ENCODE measurements around the gene CNRIP1. TPM values are rescaled to one million over a fixed set of nuclear protein-coding genes. Genes with fewer than 3 reads are reported as not detected.
A peak's percentile ranks its signal among the peaks of the same experiment; 100 is the strongest.

Gene CNRIP1
- total RNA-seq, 6 experiments from 2014 or later: 33.6 to 53.8 (median 47.2) TPM

GRCh38 chr2:68258851-68259250 lies 60.9 kb downstream of the CNRIP1 start:
- Mint-ChIP-seq H3K4me1 (ENCODE audit: low read depth) (peaks cover 42% of the 10 kb centered on the region), H3K4me3 (peak overlapping the region; percentile 64), H3K27ac (peak overlapping the region; percentile 70), H3K27me3 (ENCODE audit: insufficient read depth) (peaks cover 2% of the 10 kb centered on the region; the same call in 1 of the 2 replicates), H3K36me3 (ENCODE audit: low read depth) (no peaks in the 10 kb centered on the region), H3K9me3 (no peaks in the 10 kb centered on the region)
- no peak for DNase-seq
- TF ChIP-seq, protein P1, sequence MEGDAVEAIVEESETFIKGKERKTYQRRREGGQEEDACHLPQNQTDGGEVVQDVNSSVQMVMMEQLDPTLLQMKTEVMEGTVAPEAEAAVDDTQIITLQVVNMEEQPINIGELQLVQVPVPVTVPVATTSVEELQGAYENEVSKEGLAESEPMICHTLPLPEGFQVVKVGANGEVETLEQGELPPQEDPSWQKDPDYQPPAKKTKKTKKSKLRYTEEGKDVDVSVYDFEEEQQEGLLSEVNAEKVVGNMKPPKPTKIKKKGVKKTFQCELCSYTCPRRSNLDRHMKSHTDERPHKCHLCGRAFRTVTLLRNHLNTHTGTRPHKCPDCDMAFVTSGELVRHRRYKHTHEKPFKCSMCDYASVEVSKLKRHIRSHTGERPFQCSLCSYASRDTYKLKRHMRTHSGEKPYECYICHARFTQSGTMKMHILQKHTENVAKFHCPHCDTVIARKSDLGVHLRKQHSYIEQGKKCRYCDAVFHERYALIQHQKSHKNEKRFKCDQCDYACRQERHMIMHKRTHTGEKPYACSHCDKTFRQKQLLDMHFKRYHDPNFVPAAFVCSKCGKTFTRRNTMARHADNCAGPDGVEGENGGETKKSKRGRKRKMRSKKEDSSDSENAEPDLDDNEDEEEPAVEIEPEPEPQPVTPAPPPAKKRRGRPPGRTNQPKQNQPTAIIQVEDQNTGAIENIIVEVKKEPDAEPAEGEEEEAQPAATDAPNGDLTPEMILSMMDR (IDR thresholded peaks at IDR 0.05): no peak

GRCh38 chr2:68256093-68256450 lies 63.7 kb downstream of the CNRIP1 start:
- Mint-ChIP-seq H3K27ac (peak overlapping the region; percentile 80), H3K4me3 (no peak overlapping the region; the same call in 1 of the 2 replicates), H3K9me3 (no peaks in the 10 kb centered on the region), H3K27me3 (ENCODE audit: insufficient read depth) (peaks cover 6% of the 10 kb centered on the region), H3K4me1 (ENCODE audit: low read depth) (peaks cover 43% of the 10 kb centered on the region), H3K36me3 (ENCODE audit: low read depth) (peaks cover 5% of the 10 kb centered on the region)
- peak; percentile 67 for DNase-seq
- TF ChIP-seq, protein P1 (IDR thresholded peaks at IDR 0.05): no peak

- Mint-ChIP-seq H3K9me3 (no peaks in the 10 kb centered on the region), H3K4me3 (peak overlapping the region; percentile 98), H3K4me1 (ENCODE audit: low read depth) (peaks cover 39% of the 10 kb centered on the region), H3K27me3 (ENCODE audit: insufficient read depth) (peaks cover 7% of the 10 kb centered on the region), H3K27ac (peak overlapping the region; percentile 99), H3K36me3 (ENCODE audit: low read depth) (peaks cover 15% of the 10 kb centered on the region)
- TF ChIP-seq, protein P1 (IDR thresholded peaks at IDR 0.05): no peak
- no peak for DNase-seq
Observed at GRCh38 chr2:68253219-68254068, 66.3 kb downstream of the CNRIP1 start.

GRCh38 chr2:68252400-68253218 lies 67.1 kb downstream of the CNRIP1 start, which contains the start of gene PPP3R1:
Gene PPP3R1 (minus strand): TSS chr2:68252532. CDS start chr2:68252127, 405 bp downstream.
- peak; percentile 93 for DNase-seq
- H3K4me3 Mint-ChIP-seq: peak within 1 kb of the TSS; percentile 98
- peaks cover 15% of the 10 kb centered on the region for H3K36me3 Mint-ChIP-seq (ENCODE audit: low read depth)
- H3K27me3 Mint-ChIP-seq (ENCODE audit: insufficient read depth): peaks cover 7% of the 10 kb centered on the region
- H3K4me1 Mint-ChIP-seq (ENCODE audit: low read depth): peaks cover 39% of the 10 kb centered on the region
- TF ChIP-seq, protein P1 (IDR thresholded peaks at IDR 0.05): no peak
- H3K27ac Mint-ChIP-seq: peak within 1 kb of the TSS; percentile 99
- H3K9me3 Mint-ChIP-seq: no peaks in the 10 kb centered on the region

DNA sequence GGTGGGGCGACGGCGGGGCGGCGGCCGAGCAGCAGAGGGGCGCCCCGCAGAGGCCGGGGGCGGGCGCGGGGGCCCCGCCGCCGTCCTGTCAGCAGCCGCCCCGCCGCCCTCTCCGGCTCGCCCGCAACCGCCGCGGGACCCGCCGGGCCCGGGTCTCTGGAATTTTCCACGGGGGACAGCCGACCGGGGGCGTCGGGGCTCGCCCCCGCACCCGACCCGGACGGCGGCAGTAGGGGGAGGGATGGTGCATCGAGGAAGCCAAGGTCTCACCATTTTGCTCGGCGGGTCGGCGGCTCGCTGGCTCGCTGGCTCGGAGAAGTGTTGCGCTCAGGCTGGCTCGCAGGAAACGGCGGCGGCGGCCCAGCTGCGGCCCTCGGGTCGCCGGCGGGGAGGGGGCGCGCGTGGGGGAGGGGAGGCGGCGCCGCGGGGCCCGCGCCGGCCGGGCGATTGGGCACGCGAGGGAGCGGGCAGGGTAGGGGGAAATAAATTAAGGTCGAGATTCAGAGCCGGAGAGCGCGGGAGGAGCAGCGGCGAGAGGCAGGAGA lies 67.8 kb downstream of the CNRIP1 start:
- H3K36me3 Mint-ChIP-seq (ENCODE audit: low read depth): peaks cover 15% of the 10 kb centered on the region
- no peak for DNase-seq
- no peaks in the 10 kb centered on the region for H3K9me3 Mint-ChIP-seq

More for the DNA sequence above, 67.8 kb downstream of the CNRIP1 start:
- H3K4me3 Mint-ChIP-seq: peak overlapping the region; percentile 98
- TF ChIP-seq, protein P1 (IDR thresholded peaks at IDR 0.05): no peak
- H3K4me1 Mint-ChIP-seq (ENCODE audit: low read depth): peaks cover 37% of the 10 kb centered on the region
- H3K27ac Mint-ChIP-seq: peak overlapping the region; percentile 99
- H3K27me3 Mint-ChIP-seq (ENCODE audit: insufficient read depth): peaks cover 7% of the 10 kb centered on the region
